NCI-H446 treated with DMSO at 0.1 percent for 48 hours (cell line): Measurements from ENCODE around the gene MORC2.

Experiments
- DNase-seq: peaks from one replicate; lab custom pipeline; 2025; lab: John Stamatoyannopoulos, UW

The MORC2 gene

GRCh38 chr22:30921108-30921507 lies 47.5 kb downstream of the MORC2 start:
- no peak for DNase-seq

GRCh38 chr22:30920407-30920806 lies 48.2 kb downstream of the MORC2 start:
- DNase-seq, result peak; percentile 24

- no peak for DNase-seq
Observed at GRCh38 chr22:30919973-30920372, 48.6 kb downstream of the MORC2 start.

GRCh38 chr22:30918761-30919160 lies 49.8 kb downstream of the MORC2 start:
- DNase-seq, result no peak

- no peak for DNase-seq
Observed at GRCh38 chr22:30910358-30910757, 58.2 kb downstream of the MORC2 start.

GRCh38 chr22:30909306-30909705 lies 59.3 kb downstream of the MORC2 start:
- no peak for DNase-seq

GRCh38 chr22:30908051-30908461 lies 60.5 kb downstream of the MORC2 start:
- no peak for DNase-seq

GRCh38 chr22:30906946-30907345 lies 61.6 kb downstream of the MORC2 start:
- no peak for DNase-seq

- DNase-seq, result no peak
Observed at GRCh38 chr22:30906411-30906810, 62.2 kb downstream of the MORC2 start.

GRCh38 chr22:30905696-30906341 lies 62.8 kb downstream of the MORC2 start:
- no peak for DNase-seq

- no peak for DNase-seq
Observed at GRCh38 chr22:30903876-30904460, 64.6 kb downstream of the MORC2 start.

GRCh38 chr22:30902496-30903357 lies 65.8 kb downstream of the MORC2 start:
- no peak for DNase-seq

GRCh38 chr22:30894371-30894740 lies 74.2 kb downstream of the MORC2 start:
- DNase-seq, result no peak

- DNase-seq, result no peak
Observed at GRCh38 chr22:30893434-30894370, 74.9 kb downstream of the MORC2 start.

- no peak for DNase-seq
Observed at GRCh38 chr22:30892731-30893221, 75.8 kb downstream of the MORC2 start.

GRCh38 chr22:30892286-30892685 lies 76.3 kb downstream of the MORC2 start:
- DNase-seq, result no peak

- DNase-seq, result no peak
Observed at GRCh38 chr22:30891781-30892180, 76.8 kb downstream of the MORC2 start.

GRCh38 chr22:30891443-30891755 lies 77.2 kb downstream of the MORC2 start:
- DNase-seq, result no peak

GRCh38 chr22:30890686-30891442 lies 77.7 kb downstream of the MORC2 start:
- DNase-seq, result no peak

GRCh38 chr22:30889996-30890480 lies 78.5 kb downstream of the MORC2 start:
- no peak for DNase-seq
